SK-MEL-5 (cell line): Measurements from ENCODE around the gene TGFBR3. TPM values are rescaled to one million over a fixed set of nuclear protein-coding genes. Genes with fewer than 3 reads are reported as not detected.
A peak's percentile ranks its signal among the peaks of the same experiment; 100 is the strongest.

ENCODE experiments used
- DNase-seq: peaks from one replicate; pipeline ENCODE4 v3.0.0-alpha.2; 2016; ENCODE audit warnings: low read depth, low spot score
- in situ Hi-C: cut with HindIII; loops from 2 replicates; pipeline ENCODE4 v1.10.0; 2016; ENCODE audit warnings: low sequenced_read_pairs, high pct_unique_total_duplicates, low pct_unique_long_range_greater_than_20kb
- total RNA-seq: library from RNA; depleted of rRNA; stranded (reverse); fragments of >200 nt; shearing (Covaris generic); gene quantifications from 2 replicates; pipeline ENCODE4 v1.2.3, GENCODE V29; 2014

Gene TGFBR3
- total RNA-seq, 1 experiment from 2014 or later: 17.2 TPM

GRCh38 chr1:91889717-91890459, 3.9 kb upstream of the TGFBR3 start:
- in situ Hi-C loops: no loop called here
- DNase-seq: no peak

DNA sequence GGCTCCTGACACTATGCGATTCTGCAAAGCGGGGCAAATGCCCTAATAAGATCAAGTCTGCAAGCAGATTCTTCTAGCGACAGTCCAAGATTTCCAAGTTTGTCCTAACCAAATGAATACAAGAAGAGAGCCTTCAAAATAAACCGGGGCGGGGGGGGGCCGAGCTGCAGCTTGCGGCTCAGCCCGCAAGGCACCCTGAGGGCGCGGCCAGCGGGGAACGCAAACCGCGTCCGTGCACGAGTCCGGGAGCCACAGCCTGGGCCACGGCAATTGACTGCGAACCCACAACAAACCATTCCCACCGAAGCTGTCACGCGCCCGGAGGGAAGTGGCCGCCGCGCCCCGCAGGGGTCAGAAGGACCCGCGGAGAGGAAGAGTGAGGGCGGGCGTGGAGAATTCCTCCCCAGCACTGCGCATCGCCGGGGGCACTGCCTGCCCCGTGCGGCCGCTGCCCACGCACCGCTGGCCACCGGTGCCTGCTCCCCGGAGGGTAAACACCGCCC, 687 bp downstream of the TGFBR3 start:
- in situ Hi-C loops: no loop called here
- DNase-seq: no peak

GRCh38 chr1:91884459-91885212, 1.3 kb downstream of the TGFBR3 start:
- in situ Hi-C loops: no loop called here
- DNase-seq: no peak

GRCh38 chr1:91883470-91883869, 2.5 kb downstream of the TGFBR3 start:
- in situ Hi-C loops: no loop called here
- peak; percentile 49 for DNase-seq

- in situ Hi-C loops: no loop called here
- no peak for DNase-seq
Measured at GRCh38 chr1:91881280-91881679, 4.7 kb downstream of the TGFBR3 start.

- in situ Hi-C loops: no loop called here
- no peak for DNase-seq
Measured at GRCh38 chr1:91879733-91880132, 6.2 kb downstream of the TGFBR3 start.

GRCh38 chr1:91877574-91878208, 8.3 kb downstream of the TGFBR3 start:
- in situ Hi-C loops: no loop called here

DNA sequence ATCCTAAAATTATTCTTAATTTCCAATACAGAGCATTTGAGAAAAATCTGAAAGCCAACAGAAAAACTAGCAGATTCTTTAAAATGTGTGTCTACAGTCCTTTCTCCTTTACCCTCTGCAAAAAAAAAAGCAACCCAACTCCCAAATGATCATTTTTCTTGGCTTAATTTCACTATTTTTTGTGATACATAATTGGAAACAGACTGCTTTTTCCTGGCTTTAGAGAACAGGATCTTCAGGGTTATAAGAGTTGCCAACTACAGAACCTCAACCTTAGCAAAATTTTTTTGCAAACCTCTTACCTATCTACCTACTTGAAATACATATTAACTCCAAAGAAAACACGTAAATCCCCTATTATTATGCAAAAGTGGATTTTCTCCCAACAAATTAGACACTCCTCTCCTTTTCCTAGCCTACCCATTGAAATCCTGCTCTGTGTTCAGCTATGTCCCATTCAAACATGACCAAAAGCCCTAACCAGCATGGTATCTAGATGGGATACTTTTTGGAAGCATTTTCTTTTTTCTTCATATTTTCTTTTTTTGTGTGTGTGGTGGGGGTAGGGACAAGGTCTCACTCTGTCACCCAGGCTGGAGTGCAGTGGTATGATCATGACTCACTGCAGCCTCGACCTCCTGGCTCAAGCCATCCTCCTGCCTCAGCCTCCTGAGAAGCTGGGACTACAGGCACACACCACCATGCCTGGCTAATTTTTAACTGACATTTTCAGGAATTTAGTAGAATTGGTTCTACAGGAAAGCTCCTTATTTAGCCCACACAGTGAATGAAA, 9.0 kb downstream of the TGFBR3 start:
- in situ Hi-C loops: no loop called here
- no peak for DNase-seq

More at GRCh38 chr1:91877574-91878208, 8.3 kb downstream of the TGFBR3 start:
- DNase-seq: no peak

GRCh38 chr1:91876040-91876470, 9.9 kb downstream of the TGFBR3 start:
- DNase-seq: no peak
- in situ Hi-C loops: no loop called here

- no peak for DNase-seq
- in situ Hi-C loops: no loop called here
Measured at GRCh38 chr1:91874167-91874566, 11.8 kb downstream of the TGFBR3 start.

DNA sequence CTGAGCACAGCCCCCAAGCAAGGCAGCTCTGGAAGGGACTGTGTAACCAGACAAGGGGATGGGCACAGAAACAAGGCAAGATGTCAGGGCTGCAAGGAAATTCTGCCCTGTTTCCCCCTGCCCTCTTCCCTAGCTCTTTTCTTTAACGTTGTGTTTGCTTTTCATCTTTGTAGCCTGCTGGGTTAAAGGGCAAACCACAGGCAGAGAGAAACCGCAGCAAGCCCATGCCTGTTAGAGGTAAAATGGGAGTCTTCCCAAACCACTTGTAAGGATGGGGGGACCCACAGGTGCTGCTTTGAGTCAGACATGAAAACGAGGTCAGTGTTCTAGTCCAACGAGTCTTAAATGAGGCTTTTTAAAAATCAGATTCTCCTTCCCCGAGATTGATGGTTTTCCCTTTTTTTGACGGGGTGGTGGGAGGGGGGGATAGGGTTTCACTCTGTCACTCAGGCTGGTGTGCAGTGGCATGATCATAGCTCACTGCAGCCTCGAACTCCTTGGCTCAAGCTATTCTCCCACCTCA, 13.3 kb downstream of the TGFBR3 start:
- in situ Hi-C loops: no loop called here
- DNase-seq: no peak

DNA sequence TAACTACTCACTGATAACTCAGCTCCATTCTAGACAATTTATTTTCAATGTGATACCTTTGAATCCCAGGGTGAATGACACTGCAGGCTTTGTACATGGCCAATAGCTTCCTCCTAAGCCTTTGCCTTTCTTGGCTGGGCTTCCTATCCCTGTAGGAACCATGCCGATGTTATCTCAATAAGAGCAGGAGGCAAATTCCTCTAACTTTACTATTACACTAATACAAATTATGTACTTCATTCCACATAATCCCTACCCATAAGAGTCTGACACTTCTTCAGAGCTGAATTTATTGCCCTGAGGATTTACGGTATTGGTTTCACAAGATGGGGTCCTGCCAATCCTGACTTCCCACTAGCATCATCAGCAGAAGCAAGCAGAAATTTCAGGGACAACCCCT, 14.0 kb downstream of the TGFBR3 start:
- in situ Hi-C loops: no loop called here
- no peak for DNase-seq

- no peak for DNase-seq
- in situ Hi-C loops: no loop called here
Measured at GRCh38 chr1:91870322-91870721, 15.6 kb downstream of the TGFBR3 start.

DNA sequence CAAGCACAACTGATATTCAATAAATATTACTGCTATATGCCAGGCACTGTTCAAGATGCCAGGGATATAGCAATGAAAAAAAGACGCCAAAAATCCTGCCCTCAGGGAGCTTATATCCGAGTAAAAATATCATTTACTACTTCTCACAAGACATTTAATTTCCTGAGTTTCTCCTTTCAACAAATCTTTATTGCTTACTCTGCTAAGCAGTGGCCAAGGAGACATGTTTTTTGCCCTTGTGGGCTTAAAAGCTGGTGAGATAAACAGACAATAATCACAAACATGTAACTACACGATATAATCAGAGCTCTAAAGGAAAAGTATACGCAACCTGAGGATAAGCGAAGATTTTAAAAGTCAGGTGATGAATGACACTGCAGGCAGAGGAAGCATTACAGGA, 19.5 kb downstream of the TGFBR3 start:
- no peak for DNase-seq
- in situ Hi-C loops: no loop called here

DNA sequence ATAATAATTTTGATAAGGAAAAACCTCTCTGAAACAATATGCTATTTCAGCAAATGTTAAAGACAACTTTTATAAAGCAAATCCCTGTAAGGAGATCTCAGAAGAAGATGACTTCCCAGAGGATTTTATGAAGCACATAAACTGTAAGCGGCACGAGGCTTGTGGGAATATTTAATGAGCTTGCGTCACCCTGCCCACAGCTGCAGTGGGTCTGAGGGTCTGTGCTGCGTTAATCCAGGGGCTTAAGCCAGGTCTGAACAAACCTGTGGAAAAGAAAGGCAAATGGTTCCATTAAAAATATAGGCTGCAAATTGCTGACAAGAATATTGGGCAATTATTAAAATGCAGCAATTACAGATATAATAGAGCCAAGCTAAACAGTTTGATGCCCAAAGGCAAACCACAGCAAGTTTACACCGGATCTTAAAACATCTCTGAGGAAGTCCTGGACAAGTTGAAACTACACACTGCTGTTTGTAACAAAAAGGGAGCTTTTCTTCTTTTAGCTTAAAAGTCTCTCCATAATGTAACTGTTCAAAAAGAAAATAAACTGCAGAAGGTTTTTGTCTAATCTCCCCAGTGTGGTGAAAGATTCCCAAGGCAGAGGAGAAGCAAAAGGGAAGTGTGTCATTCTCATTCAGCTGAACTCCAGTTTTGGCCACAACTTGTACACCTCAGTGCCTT, 21.8 kb downstream of the TGFBR3 start:
- peak; percentile 81 for DNase-seq
- in situ Hi-C loops: no loop called here

DNA sequence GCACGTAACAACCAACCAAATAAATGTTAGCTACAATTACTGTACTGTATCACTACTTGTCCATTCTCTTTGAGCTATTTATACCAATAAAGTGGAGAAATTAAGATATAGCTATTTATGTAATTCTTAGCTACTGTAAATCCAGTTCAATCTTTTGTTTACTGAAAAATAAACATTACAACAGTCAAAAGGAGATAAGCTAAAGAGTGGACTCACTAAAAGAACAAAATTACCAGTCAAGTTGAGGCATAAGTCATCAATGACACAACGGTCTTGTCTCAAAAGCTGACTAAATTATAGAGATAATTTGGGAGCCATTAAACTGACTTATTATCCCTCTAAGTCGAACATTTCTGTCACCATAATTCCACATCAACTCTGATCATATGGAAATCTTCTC, 22.5 kb downstream of the TGFBR3 start:
- no peak for DNase-seq
- in situ Hi-C loops: no loop called here

DNA sequence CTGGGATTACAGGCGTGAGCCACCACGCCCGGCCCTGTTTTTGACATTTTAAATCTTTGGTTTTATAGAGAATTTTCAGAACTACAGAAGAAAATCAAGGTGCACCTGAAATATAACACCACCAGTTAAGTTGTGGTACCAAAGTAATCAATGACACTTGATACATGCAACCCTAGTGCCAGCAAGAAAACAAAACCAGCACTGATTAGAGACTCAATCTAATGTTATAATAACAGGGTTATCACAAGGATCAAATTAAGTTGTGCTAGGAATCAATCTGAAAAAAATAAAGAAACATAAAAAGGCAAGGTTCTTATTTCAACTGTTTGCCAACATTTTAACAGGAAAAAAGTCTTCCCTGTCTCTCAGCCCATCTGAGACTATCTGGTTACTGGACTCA, 23.8 kb downstream of the TGFBR3 start:
- DNase-seq: no peak
- in situ Hi-C loops: no loop called here
